ENCODE measurements around the gene UNC5A.

DNA sequence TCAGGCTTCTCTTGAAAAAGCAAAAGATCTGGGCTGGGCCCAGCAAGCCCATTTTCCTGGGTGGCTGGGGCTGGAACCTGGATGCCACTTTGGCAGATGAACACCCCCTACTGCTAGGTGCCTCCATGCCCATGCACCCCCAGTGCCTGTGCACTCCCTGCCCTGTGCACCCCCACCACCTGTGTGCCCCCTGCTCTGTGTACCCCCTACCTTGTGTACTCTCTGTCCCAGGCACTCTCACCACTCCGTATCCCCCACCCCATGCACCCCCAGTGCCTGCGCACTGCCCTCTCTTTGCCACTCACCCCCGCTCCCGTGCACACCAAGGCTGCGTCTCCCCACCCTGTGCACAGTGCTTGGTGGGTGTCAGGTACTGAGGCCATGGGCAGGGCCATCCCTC, 14.2 kb downstream of the UNC5A start:
- TF ChIP-seq, protein P1, sequence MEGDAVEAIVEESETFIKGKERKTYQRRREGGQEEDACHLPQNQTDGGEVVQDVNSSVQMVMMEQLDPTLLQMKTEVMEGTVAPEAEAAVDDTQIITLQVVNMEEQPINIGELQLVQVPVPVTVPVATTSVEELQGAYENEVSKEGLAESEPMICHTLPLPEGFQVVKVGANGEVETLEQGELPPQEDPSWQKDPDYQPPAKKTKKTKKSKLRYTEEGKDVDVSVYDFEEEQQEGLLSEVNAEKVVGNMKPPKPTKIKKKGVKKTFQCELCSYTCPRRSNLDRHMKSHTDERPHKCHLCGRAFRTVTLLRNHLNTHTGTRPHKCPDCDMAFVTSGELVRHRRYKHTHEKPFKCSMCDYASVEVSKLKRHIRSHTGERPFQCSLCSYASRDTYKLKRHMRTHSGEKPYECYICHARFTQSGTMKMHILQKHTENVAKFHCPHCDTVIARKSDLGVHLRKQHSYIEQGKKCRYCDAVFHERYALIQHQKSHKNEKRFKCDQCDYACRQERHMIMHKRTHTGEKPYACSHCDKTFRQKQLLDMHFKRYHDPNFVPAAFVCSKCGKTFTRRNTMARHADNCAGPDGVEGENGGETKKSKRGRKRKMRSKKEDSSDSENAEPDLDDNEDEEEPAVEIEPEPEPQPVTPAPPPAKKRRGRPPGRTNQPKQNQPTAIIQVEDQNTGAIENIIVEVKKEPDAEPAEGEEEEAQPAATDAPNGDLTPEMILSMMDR (IDR thresholded peaks at IDR 0.05) = no peak
- no peak for TF ChIP-seq POLR2A (IDR thresholded peaks at IDR 0.05)

Data from uterus (tissue), 2 donors.